Gastroesophageal sphincter (tissue), 4 donors: Measurements from ENCODE around the gene SLC2A9. TPM values are rescaled to one million over a fixed set of nuclear protein-coding genes. Genes with fewer than 3 reads are reported as not detected.
"Not testable (repeated sequence)": the region's sequence is repeated elsewhere in the genome, so short reads cannot be mapped to it uniquely, and the experiment has no call there.

Source experiments
- ATAC-seq: fragments of 150-250 bp; one replicate; pipeline ENCODE4 v1.9.1; 2016; ENCODE audit warnings: mild to moderate bottlenecking, moderate library complexity
- H3K27ac ChIP-seq, 4 donors: fragments of 200-600 bp; sonication (generic) in 3 of 4; 1 replicate in 3 of 4; 2 replicates in 1 of 4; pipeline ENCODE4 v1.5.1; 2016 to 2019
- H3K27me3 ChIP-seq: fragments of 200-600 bp; sonication (generic); one replicate; pipeline ENCODE4 v1.5.1; 2019
- H3K36me3 ChIP-seq, 2 donors: fragments of 200-600 bp; sonication (generic); one replicate each; pipeline ENCODE4 v1.5.1; 2019; ENCODE audit warnings: control low read depth in 1 of 2
- H3K4me1 ChIP-seq, 3 donors: fragments of 200-600 bp; sonication (generic); 1 replicate in 2 of 3; 2 replicates in 1 of 3; pipeline ENCODE4 v1.5.1; 2016 to 2019; ENCODE audit warnings: control low read depth in 2 of 3
- H3K4me3 ChIP-seq, 2 donors: fragments of 200-600 bp; sonication (generic); one replicate each; pipeline ENCODE4 v1.5.1; 2019; ENCODE audit warnings: mild to moderate bottlenecking in 1 of 2, moderate library complexity in 1 of 2
- H3K9me3 ChIP-seq, 3 donors: fragments of 200-600 bp; sonication (generic); one replicate each; pipeline ENCODE4 v1.5.1; 2017 to 2019; ENCODE audit warnings: control low read depth in 2 of 3
- CTCF ChIP-seq, 4 experiments: fragments of 200-600 bp in 2 of 4; fragments of 450-650 bp in 2 of 4; sonication (generic) in 1 of 4; IDR thresholded peaks; one replicate each; pipeline ENCODE4 v1.5.1; 2017 to 2019; ENCODE audit warnings: antibody characterized with exemption in 4 of 4, mild to moderate bottlenecking in 2 of 4, moderate library complexity in 2 of 4
- EP300 ChIP-seq: sonication (generic); formaldehyde crosslinking; IDR thresholded peaks from one replicate; pipeline ENCODE4 v1.6.1; 2017; ENCODE audit warnings: antibody characterized with exemption, mild to moderate bottlenecking
- POLR2A ChIP-seq, 2 donors: fragments of 450-650 bp; IDR thresholded peaks; one replicate each; pipeline ENCODE4 v1.6.1; 2017; ENCODE audit warnings: antibody characterized with exemption in 2 of 2, mild to moderate bottlenecking in 2 of 2, moderate library complexity in 1 of 2
- POLR2AphosphoS5 ChIP-seq: sonication (generic); formaldehyde crosslinking; IDR thresholded peaks from one replicate; pipeline ENCODE4 v1.6.1; 2017; ENCODE audit warnings: antibody characterized with exemption
- WGBS, 2 donors: methylation state at CpG; one replicate each; pipeline ENCODE4 v1.1.5; 2018; ENCODE audit warnings: low coverage in 1 of 2; 5-methylcytosine and 5-hydroxymethylcytosine counted together
- total RNA-seq, 4 donors: library from RNA; depleted of rRNA; stranded (reverse); fragments of >200 nt; gene quantifications; one replicate each; pipeline ENCODE4 v1.1.0, GENCODE V29; 2016

SLC2A9 gene
- total RNA-seq, 4 donors from 2014 or later: 3.1 to 6.5 (median 4.3) TPM

DNA sequence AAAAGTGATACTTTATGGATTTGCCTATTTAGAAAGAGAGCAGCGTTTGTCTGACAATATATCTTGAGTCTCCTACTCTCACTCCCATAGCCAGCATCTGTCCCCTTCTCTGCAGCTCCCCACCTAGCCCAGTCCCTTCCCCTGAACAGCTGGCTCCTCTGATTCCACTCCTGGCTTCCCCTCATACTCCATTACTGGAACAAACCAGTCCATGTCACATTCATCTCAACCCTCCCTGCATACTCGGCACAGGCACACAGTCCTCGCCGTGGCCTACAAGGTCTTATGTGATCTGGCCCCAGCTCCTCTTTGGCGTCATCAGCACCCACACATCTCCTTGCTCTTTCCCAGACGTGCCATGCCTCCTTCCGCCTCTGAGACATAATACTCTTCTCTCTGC lies 36.7 kb downstream of the SLC2A9 start:
- Histone ChIP-seq H3K27ac (no peak overlapping the region), H3K36me3 (peaks cover 0 to 17% of the 10 kb centered on the region in 2 donors), H3K27me3 (no peaks in the 10 kb centered on the region), H3K4me1 (no peaks in the 10 kb centered on the region), H3K9me3 (no peaks in the 10 kb centered on the region), H3K4me3 (no peak overlapping the region)
- ATAC-seq: no peak
- WGBS, 2 donors: 84 to 97% methylated on average over 4 to 7 of the region's 7 CpGs
- no peak for TF ChIP-seq CTCF (IDR thresholded peaks at IDR 0.05)
- TF ChIP-seq POLR2A (IDR thresholded peaks at IDR 0.05): no peak
- no peak for TF ChIP-seq POLR2AphosphoS5
- TF ChIP-seq EP300: no peak

DNA sequence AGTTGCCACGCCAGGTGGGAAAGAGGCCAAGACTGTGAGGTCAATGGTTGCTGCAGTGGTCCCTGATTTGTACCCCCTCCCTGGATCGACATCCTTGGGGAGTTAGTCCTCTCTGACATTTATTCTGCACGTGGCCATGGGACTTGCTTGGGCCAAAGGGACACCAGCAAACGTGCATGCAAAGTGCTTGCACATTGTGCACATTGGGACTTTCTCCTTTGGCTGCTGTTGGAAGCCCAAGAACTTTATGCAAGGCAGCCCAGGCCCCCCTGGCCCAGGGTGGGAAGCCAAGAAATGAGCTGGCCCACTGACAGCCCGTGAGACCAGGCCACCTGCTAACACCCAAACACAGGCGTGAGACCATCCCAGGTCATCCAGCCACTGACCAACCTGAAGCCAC lies 38.1 kb downstream of the SLC2A9 start:
- ATAC-seq: no peak
- Histone ChIP-seq H3K9me3 (no peaks in the 10 kb centered on the region), H3K4me3 (no peak overlapping the region), H3K27ac (no peak overlapping the region), H3K36me3 (peaks cover 0 to 17% of the 10 kb centered on the region in 2 donors), H3K27me3 (no peaks in the 10 kb centered on the region), H3K4me1 (no peaks in the 10 kb centered on the region)
- WGBS, 2 donors: 94 to 100% methylated on average over 1 to 5 of the region's 6 CpGs
- TF ChIP-seq POLR2A (IDR thresholded peaks at IDR 0.05) (no peak), EP300 (no peak), POLR2AphosphoS5 (no peak), CTCF (IDR thresholded peaks at IDR 0.05) (no peak)

DNA sequence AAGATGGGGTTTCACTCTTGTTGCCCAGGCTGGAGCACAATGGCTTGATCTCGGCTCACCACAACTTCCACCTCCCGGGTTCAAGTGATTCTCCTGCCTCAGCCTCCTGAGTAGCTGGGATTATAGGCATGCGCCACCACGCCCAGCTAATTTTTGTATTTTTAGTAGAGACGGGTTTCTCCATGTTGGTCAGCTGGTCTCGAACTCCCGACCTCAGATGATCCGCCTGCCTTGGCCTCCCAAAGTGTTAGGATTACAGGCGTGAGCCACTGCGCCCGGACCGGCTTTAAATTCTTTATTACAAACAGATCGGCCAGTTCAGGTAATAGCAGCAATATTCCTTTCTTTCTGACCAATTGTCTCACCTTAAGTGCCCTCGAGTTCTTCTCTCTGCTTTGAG lies 39.4 kb downstream of the SLC2A9 start:
- H3K9me3 ChIP-seq, H3K27ac ChIP-seq, H3K27me3 ChIP-seq, H3K4me1 ChIP-seq, ATAC-seq, H3K4me3 ChIP-seq: not testable (repeated sequence)
- peaks cover 0 to 17% of the 10 kb centered on the region in 2 donors for H3K36me3 ChIP-seq
- 80 to 95% methylated on average over 1 to 12 of the region's 14 CpGs for WGBS, 2 donors

- Histone ChIP-seq H3K27ac (no peak overlapping the region), H3K27me3 (no peaks in the 10 kb centered on the region), H3K4me3 (no peak overlapping the region), H3K9me3 (no peaks in the 10 kb centered on the region), H3K36me3 (peaks cover 0 to 19% of the 10 kb centered on the region in 2 donors), H3K4me1 (no peaks in the 10 kb centered on the region)
- no peak for TF ChIP-seq POLR2A (IDR thresholded peaks at IDR 0.05)
- no peak for TF ChIP-seq EP300
- no peak for TF ChIP-seq CTCF (IDR thresholded peaks at IDR 0.05)
- TF ChIP-seq POLR2AphosphoS5: no peak
- WGBS, 2 donors: 92 to 94% methylated on average over 5 of the region's 5 CpGs
- ATAC-seq: no peak
These were observed 40.4 kb downstream of the SLC2A9 start for GRCh38 chr4:9980898-9981297.

DNA sequence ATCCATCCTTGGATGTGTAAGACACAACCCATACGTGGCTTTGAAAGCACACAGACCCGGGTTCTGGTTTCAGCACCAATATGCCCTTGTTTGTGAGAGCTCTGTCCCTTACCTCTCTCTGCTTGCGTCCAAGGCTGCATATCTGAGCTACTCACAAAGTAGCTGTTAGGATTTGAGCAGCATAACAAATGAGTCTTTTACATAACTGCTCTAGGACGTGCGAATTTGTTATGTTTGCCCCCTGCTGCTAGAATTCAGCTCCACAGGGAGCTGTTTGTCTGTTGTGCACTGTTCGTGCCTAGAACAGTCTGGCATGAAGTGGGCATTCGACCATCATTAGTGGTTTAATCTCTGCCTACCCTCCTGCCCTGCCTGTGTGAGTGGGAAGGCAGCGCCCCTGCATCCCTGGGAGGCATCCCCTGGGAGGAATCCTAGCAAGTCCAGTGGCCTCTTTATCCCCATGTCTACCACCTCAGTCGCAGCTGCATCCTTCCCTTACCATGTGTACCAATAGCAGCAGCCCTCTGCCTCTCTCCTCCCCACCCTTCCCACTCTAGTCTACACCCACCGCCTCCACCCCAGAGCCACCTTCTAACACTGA lies 42.1 kb downstream of the SLC2A9 start:
- ATAC-seq: no peak
- Histone ChIP-seq H3K27ac (no peak overlapping the region), H3K4me3 (no peak overlapping the region), H3K4me1 (no peaks in the 10 kb centered on the region), H3K36me3 (peaks cover 0 to 14% of the 10 kb centered on the region in 2 donors), H3K27me3 (no peaks in the 10 kb centered on the region), H3K9me3 (peaks cover 0 to 6% (median 0%) of the 10 kb centered on the region in 3 donors)
- TF ChIP-seq CTCF (IDR thresholded peaks at IDR 0.05) (no peak), POLR2AphosphoS5 (no peak), POLR2A (IDR thresholded peaks at IDR 0.05) (no peak), EP300 (no peak)
- WGBS, 2 donors: 54 to 77% methylated on average over 7 of the region's 10 CpGs
